Stimulated activated CD8-positive, alpha-beta memory T cell treated with anti-CD3 and anti-CD28 coated beads, Interleukin-7, amount 100 ng/mL, for 4 hours (primary cell): Measurements from ENCODE around the gene CCL26.
"Not testable (repeated sequence)": the region's sequence is repeated elsewhere in the genome, so short reads cannot be mapped to it uniquely, and the experiment has no call there.

Experiments used
- DNase-seq, 2 donors: peaks; one replicate each; pipeline ENCODE4 v3.0.0-alpha.2; 2020; ENCODE audit warnings: low read depth in 2 of 2

The CCL26 gene

GRCh38 chr7:75792567-75792966, 20.6 kb upstream of the CCL26 start:
- DNase-seq, result not testable (repeated sequence)

- no peak for DNase-seq
Measured at GRCh38 chr7:75789361-75789924, 17.4 kb upstream of the CCL26 start.

- not testable (repeated sequence) for DNase-seq
Measured at GRCh38 chr7:75788154-75788847, 16.3 kb upstream of the CCL26 start.

- not testable (repeated sequence) for DNase-seq
Measured at GRCh38 chr7:75783058-75783457, 11.0 kb upstream of the CCL26 start.

GRCh38 chr7:75780647-75781273, 8.7 kb upstream of the CCL26 start:
- DNase-seq, result not testable (repeated sequence)

- not testable (repeated sequence) for DNase-seq
Measured at GRCh38 chr7:75779516-75779915, 7.5 kb upstream of the CCL26 start.

GRCh38 chr7:75779035-75779434, 7.0 kb upstream of the CCL26 start:
- DNase-seq, result not testable (repeated sequence)

- DNase-seq, result peak; percentile 49 to 60
Measured at GRCh38 chr7:75776295-75776971, 4.4 kb upstream of the CCL26 start.

- DNase-seq, result not testable (repeated sequence)
Measured at GRCh38 chr7:75773958-75774357, 1.9 kb upstream of the CCL26 start.

GRCh38 chr7:75771224-75771623, 787 bp downstream of the CCL26 start:
- no peak for DNase-seq

GRCh38 chr7:75762350-75762917, 9.6 kb downstream of the CCL26 start:
- DNase-seq, result no peak

- DNase-seq, result not testable (repeated sequence)
Measured at GRCh38 chr7:75761801-75762200, 10.2 kb downstream of the CCL26 start.

GRCh38 chr7:75758491-75758890, 13.5 kb downstream of the CCL26 start:
- no peak for DNase-seq

GRCh38 chr7:75757860-75758259, 14.2 kb downstream of the CCL26 start:
- no peak for DNase-seq

GRCh38 chr7:75756991-75757676, 14.9 kb downstream of the CCL26 start:
- no peak for DNase-seq

- DNase-seq, result no peak
Measured at GRCh38 chr7:75756206-75756990, 15.6 kb downstream of the CCL26 start.

GRCh38 chr7:75743455-75743859, 28.6 kb downstream of the CCL26 start:
- DNase-seq, result no peak

GRCh38 chr7:75740846-75741497, 31.0 kb downstream of the CCL26 start:
- no peak for DNase-seq

- DNase-seq, result no peak
Measured at GRCh38 chr7:75739796-75740672, 32.0 kb downstream of the CCL26 start.
